ENCODE results near the gene MTAP. TPM values are rescaled to one million over a fixed set of nuclear protein-coding genes. Genes with fewer than 3 reads are reported as not detected.

MTAP gene
- total and polyA plus RNA-seq, 2 donors (not counting 1 experiment from before 2014, with no cell fraction given), result 9.8 to 38.4 TPM

Other genes starting within 250 kb of the MTAP start
- gene CDKN2A, start 191.8 kb downstream of the MTAP start, total RNA-seq, result 9.5 and 11.7 TPM in 2 replicates
- 5.6 and 6.4 TPM in 2 replicates for gene CDKN2A, start 191.8 kb downstream of the MTAP start, polyA plus RNA-seq
- 2.5 and 3.2 TPM in 2 replicates for gene CDKN2B-AS1, start 192.2 kb downstream of the MTAP start, total RNA-seq
- 1.0 and 1.3 TPM in 2 replicates for gene CDKN2B-AS1, start 192.2 kb downstream of the MTAP start, polyA plus RNA-seq
- 0.42 and 1.3 TPM in 2 replicates for gene CDKN2B, start 206.7 kb downstream of the MTAP start, total RNA-seq
- gene CDKN2B, start 206.7 kb downstream of the MTAP start, polyA plus RNA-seq, result 0.36 and 0.39 TPM in 2 replicates

Data from B cell (primary cell).